ENCODE results near the gene SCN1B.
"Not testable (repeated sequence)": the region's sequence is repeated elsewhere in the genome, so short reads cannot be mapped to it uniquely, and the experiment has no call there.

The SCN1B gene

DNA sequence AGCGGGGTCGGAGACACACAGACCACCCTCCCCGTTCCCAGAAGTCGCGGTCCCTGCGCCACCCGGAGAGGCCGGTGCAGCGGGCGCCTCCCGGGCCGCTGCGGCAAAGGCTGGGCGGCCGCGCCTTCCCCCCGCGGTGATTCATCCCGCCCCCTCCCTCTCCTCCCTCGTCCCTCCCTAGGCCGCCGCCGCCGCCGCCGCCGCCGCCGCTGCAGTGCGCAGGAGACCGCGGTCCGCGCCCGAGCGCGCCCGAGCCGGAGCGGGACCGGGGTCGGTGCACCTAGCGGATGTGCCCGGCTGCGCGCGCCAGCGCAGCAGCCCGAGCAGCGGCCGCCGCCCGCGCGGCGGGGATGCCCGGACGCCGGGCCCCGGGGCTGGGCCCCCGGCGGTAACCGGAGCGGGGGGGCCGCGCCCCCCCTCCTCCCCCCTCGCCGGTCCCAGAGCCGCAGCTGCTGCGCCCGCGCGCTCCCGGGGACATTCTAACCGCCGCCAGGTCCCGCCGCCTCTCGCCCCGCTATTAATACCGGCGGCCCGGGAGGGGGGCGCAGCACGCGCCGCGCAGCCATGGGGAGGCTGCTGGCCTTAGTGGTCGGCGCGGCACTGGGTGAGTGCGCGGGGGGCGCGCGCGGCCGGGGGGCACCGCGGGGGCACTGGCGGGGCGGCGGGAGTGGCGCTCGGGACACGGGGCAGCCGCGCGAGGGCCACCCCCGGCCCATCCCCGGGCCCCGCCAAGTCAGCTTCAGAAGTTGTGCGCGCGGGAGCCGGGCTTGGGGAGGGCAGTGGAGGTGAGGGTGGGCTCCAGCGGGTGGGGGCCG is at the start of gene SCN1B:
SCN1B (plus strand) TSS at position 214 of the 815 bp plus-strand sequence; CDS start at position 565, 351 bp downstream.
- peak; percentile 93 for DNase-seq

DNA sequence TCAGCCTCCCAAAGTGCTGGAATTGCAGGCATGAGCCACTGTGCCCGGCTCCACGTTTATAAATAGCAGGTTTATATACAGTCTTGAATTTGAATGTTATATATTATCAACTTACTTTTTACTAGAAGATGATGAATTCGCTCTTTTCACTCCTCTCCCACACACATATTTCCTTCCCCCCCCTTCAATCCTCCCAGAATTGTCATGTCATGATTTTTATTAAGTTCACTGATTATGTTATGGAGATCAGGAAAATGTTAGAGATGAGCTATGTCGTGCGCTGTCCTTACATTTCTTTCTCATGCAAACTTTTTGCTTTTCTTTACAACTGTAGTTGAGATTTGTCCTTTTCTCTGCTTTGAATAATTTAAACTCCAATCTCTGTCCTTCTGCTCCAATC is 48.0 kb upstream of the SCN1B start:
- DNase-seq: no peak

DNA sequence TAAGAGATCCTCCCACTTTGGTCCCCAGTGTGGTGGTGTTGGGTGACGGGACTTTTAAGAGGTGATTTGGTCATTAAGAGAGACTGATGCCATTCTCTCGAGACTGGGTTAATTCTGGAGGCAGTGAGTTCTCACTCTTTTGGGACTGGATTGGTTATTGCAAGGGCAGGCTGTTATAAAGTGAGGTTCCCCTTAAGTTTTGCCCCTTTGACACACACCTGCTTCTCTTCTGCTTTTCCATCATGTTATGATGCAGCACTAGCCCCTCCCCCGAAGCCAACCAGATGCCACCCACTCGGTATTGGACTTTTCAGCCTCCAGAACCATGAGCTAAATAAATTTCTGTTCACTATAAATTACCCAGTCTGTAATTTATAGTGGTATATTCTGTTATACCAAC is 46.5 kb upstream of the SCN1B start:
- no peak for DNase-seq

DNA sequence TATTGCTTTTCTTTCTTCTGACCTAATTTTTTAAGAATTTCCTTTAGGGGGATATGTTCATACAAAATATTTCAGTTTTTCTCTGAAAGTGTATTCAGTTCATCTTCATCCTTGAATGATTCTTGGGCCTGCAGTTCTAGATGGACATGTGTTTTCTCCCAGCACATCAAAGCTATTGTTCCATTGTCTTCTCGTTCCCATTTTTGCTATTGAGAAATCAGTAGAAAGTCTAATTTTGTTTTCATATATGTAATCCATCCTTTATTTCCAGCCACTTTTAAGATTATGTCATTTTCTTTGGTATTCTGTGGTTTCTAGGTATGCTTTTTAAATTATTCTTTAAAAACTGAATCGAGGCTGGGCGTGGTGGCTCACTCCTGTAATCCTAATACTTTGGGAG is 46.0 kb upstream of the SCN1B start:
- no peak for DNase-seq

DNA sequence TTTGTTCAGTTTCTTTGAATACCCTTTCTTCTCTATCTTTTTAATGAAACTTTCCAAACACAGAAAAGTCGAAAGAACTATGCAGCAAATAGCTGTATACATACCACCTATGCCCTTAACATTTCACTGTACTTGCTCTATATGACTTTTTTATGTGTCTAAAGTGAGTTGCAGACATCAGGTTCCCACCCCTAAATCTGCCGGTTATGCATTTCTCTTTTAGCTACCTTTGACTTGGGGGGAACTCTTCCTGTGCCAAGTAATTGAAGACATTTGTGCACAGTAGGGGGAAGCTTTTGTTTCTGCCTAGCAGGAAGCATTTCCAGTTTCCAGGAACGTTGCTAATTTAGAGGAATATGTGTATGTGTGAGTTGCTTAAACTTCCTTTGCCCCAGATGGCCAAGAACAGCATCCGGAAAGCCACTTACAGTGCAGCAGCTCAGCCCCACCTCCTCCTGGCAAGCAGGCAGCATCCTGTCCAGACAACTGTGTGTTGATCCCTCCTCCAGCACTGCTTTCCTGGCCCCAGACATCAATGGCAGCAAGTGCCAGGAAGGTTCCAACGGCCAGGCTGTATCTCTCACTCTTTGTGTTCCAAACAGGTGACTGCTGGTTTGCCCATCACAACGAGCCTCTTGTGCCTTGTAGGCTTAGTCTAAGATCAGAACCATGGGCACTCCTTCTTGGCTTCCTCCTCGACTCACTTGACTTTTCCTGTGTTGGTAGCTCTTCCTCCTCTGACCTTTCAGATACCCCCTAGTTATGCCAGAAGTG is 44.8 kb upstream of the SCN1B start:
- DNase-seq: peak; percentile 46

DNA sequence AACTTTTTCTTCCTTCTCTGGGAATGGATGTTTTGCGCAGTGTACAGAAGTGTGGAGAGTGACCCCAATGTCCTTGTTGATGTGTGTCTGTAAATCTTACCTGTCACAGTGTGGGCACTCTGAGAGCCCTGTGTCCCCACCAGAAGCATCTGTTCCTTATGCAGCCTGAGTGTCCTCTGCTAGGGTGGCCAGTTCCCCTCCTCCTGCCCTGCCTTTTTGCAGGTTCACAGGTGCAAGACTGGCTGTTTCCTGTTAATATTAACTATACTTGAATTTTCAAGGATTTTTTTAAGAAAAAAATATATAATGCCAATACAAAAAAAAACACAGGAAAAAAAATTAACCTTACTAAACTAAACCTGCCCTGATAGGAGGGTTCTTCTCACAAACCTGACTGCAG is 42.2 kb upstream of the SCN1B start:
- no peak for DNase-seq

DNA sequence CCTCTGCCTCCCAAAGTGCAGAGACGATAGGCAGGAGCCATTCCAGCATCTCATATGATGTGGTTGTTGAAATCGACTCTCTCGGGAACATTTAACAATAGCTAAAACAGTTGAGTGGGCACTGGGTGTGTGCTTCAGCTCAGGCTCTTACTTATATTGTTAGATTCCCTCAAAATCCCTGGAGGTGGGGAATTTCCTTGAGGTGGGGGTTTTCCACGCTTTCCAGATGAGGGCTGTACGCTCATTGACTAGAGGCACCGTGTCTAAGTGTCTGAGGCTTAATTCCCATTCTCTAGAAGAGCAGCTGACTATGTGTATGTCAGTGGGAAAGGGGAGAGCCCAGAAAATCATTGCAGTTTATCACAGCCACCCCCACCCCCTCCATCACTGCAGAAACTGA is 41.0 kb upstream of the SCN1B start:
- DNase-seq: no peak

DNA sequence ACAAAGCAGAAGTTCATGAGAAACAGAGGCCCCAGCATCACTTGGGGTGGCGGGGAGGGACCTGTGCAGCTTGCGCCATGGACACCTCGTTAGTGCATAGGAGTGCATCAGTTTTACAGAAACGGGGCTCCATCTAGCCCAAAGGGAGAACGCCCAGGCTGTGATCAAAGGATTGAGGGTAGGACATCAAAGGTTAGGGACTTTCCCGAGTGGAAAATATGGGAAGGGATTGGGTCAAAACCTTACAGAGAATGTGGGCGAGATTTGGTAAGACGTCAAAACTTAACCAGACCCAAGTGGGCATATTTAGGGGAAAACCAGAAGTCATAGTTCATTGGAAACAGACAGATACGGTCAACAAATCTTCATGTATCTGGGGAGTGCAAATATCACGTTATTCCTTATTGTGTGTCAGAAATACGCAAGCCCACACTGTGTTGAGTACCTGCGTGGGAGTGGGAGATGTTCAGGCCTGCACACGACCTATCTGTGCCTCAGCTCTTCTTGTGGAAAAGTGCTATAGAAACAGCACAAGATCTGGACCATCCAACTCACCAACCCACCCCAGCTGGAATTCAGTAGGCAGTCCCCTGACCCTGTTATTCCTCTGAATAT is 39.6 kb upstream of the SCN1B start:
- DNase-seq: no peak

DNA sequence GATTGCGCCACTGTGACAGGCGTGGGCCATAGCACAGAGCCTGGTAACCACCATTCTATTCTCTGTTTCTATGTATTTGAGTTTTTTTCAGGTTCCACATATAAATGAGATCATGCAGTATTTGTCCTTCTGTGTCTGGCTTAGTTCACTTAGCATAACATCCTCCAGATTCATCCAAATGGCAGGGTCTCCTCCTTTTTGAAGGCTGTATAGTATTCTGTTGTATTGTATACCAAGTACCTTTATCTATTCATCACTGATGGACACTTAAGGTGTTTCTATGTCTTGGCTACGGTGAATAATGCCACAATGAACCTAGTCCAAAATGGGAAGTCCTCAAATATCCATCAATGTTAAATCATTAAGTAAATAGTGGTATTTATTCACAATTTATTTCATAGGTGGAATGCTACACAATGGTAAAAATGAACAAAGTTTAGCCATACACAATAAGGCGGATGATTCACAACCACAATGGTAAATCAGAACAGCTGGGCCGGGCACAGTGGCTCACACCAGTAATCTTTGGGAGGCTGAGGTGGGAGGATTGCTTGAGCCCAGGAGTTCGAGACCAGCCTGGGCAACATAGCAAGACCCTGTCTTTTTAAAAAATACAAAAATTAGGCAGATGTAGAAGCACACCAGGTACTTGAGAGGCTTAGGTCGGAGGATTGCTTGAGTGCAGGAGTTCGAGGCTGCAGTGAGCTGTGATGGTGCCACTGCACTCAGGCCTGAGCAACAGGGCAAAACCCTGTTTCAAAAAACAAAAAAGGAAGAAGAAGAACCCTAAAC is 38.5 kb upstream of the SCN1B start:
- DNase-seq: no peak

DNA sequence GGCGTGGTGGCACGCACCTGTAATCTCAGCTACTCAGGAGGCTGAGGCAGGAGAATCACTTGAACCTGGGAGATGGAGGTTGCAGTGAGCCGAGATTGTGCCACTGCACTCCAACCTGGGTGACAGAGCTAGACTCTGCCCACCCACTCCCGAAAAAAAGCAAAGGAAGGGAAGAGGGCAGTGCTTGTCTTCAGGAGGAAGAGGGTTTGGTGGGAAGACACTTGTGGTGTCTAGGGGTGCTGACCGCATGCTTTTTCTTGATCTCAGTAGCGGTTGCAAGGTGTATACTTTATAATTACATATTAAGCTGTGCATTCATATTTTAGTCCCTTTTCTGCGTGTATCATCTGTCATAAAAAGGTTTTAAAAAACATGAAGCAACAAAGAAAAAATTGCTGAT is 37.7 kb upstream of the SCN1B start:
- DNase-seq: not testable (repeated sequence)

DNA sequence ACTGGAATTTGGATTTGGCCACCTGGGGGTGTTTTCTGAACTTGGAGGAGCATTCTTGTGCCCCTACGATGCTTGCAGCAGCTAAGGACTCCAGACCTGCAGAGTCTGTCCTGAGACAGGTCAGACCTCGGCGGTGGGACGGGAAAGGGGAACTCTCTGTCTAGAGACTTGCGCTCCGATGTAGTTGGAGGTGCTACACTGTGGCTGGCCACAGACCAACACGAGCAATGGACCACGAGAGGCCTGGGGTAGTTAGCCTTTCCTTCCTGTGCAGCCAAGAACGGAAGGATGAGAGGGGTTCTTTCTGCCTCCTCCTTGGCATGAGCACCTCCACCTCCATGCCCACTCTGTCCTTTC is 36.0 kb upstream of the SCN1B start:
- DNase-seq: no peak

DNA sequence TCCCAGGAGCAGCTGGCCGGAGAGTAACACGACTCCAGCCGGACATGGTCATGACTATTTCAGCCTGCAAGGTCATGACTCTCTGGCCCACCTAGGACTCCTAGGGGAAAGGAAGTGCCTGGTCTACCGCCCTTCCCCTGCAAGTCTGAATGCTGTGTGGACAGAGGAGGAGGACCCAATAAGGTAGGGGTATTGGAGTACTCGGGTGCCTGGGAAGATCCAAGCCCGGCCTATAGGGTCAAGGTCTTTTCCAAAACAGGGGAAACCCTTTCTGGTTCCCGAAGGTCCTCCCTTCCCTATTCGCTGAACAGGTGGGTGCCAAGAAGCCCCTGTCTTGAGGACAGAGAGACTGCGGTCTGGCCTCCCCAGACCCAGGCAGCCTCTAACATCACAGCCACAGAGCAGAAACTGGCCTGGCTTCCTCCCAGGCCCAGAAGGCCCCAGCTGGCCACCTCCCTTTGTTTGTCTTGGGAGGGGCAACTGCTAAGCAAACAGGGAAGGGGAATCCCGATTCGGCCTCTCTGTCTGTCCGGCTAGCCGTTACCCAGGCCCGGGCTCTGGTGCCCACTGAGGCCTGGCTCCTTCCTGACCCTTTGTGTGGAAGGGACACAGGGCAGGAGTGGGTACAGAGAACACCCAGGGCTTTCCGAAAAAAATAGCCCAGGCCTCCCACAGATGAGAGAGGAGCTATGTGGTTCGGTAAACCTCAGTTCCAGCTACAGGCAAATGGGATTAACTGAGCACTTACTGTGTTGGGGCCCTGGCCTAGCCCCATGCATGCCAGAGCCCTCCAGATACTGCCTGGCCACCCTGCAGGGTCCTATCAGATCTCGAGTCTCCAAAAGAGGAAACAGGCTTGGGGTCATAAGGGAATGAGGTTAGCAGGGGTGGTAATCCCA is 35.4 kb upstream of the SCN1B start:
- DNase-seq: peak; percentile 96

DNA sequence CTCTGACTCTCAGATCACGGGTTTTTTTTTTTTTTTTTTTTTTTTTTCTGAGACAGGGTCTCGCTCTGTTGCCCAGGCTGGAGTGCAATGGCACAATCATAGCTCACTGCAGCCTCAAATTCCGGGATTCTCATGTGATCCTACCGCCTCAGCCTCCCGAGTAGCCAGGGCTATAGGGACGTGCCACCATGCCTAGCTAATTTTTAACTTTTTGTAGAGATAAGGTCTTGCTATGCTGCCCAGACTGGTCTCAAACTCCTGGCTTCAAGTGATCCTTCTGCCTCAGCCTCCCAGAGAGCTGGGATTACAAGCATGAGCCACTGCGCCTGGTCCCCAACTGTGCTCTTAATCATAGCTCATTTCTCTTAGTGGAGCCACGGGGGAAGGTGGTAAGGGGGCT is 34.7 kb upstream of the SCN1B start:
- DNase-seq: peak; percentile 64

DNA sequence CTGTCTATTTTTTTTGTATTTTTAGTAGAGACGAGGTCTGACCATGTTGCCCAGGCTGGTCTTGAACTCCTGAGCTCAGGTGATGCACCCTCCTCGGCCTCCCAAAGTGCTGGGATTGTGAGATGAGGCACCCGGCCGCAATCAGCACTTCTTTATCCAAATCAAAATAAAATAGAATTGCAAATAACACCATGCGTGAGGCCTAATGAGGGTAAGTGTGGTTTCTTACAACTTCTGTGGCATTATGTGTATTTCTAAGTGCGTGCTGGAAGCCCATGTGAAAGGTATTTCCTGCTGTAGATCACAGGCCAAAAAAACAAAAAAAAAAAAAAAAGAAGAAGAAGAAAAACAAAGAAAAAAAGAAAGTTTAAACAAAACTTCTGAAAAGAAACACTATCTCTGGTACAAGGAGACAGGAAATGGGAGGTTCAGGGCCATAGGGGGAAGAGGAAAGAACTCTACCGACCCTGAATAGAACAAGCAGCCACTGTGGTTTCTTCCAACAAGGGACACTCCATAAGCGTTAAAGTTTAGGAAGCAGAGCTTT is 33.1 kb upstream of the SCN1B start:
- DNase-seq: no peak

DNA sequence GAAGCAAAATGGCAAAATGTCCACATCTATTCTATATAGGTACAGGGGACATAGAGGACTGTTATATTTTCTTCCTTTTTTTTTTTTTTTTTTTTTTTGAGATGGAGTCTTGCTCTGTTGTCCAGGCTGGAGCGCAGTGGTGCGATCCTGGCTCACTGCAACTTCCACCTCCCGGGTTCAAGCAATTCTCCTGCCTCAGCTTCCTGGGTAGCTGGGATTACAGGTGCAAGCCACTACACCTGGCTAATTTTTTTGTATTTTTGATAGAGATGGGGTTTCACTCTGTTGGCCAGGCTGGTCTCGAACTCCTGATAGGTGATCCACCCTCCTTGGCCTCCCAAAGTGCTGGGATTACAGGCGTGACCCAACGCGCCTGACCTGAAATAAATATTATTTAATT is 32.0 kb upstream of the SCN1B start:
- DNase-seq: not testable (repeated sequence)

DNA sequence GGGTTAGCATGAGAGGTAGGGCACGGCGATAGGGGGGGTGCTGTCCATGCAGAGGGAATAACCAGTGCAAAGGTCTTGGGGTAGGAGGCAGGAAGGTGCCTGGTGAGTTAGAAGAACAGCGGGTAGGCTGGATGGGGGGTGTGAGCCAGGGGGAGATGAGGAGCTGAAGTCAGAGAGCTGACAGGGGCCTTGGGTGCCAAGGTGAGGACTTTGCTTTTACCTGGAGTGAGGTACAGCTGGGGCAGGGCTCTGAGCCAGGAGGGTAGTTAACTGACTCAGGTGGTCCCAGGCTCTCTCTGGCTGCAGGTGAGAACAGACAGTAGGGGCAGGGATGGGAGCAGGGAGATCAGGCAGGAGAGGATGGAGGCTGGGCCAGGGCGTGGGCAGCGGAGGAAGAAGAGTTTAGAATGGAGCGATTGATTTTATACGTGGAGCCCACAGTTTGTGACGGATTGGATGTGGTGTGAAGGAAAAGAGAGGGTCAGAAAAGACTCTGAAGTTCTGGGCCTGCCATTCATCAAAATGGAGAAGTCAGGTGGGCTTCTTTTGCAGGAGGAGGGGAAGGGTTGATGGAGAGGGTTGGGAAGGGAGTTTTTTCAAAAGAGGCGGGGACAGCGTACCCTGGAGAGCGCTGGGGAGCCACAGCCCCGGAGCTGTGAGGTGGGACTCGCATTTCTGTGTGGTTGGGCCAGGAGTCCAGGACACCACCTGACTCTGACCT is 31.3 kb upstream of the SCN1B start:
- no peak for DNase-seq

DNA sequence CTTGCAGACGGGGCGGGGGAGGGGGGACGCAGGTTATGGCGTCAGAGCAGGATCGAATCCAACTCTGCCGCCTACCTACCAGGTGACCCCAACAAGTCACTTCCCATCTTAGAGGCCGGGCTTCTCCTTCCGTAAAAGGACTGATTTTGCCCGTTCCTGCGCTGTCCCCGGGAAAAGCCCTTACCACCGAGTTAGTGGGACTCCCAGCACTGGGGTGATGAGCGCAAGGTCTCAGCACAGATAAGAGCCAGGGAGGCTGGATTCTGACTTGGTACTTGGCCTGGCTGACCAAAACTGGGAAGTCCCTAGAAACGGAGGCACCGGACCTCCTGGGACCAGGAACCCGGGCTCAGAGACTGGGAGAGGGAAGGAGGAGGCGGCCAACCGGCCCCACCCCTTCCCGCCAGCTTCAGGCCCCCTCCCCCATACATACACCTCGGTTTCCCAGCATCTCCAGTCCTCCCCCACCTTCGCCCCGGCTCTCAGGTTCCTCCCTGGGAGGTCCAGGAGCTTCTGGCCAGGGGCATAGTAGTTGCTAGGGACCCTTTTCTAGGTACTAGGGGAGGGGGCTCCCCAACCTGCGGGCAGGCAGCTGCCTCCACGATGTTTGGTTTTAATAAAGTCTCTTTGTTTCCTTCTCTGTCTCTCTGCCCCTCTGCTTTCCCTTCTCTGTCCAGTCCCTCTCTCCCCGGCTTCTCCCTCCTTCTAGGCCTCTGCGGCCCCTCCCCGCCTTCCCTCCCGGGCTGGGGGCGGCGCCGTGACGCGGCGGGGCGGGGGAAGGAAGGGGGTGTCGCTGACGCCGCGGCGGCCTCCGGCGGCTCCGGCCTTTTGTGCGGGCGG is 30.6 kb upstream of the SCN1B start, which contains the start of gene GRAMD1A:
GRAMD1A (plus strand) TSS at position 826 of the 840 bp plus-strand sequence. CDS start 156 bp downstream, outside the sequence.
- DNase-seq: peak; percentile 96

DNA sequence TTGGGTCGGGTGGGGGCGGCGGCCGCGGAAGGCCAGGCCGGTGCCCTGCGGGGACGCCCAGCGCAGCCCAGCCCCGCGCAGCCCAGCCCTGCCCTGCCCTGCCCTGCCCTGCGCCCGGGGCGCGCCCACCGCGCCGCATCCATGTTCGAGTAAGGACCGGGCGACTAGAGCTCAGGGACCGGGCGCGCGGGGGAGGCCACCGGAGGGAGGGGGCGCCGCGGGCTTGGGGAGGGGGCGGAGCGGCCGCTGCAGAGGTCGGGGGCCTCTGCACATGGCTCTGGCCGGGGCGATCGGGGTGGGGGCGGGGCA is 30.0 kb upstream of the SCN1B start:
- no peak for DNase-seq

DNA sequence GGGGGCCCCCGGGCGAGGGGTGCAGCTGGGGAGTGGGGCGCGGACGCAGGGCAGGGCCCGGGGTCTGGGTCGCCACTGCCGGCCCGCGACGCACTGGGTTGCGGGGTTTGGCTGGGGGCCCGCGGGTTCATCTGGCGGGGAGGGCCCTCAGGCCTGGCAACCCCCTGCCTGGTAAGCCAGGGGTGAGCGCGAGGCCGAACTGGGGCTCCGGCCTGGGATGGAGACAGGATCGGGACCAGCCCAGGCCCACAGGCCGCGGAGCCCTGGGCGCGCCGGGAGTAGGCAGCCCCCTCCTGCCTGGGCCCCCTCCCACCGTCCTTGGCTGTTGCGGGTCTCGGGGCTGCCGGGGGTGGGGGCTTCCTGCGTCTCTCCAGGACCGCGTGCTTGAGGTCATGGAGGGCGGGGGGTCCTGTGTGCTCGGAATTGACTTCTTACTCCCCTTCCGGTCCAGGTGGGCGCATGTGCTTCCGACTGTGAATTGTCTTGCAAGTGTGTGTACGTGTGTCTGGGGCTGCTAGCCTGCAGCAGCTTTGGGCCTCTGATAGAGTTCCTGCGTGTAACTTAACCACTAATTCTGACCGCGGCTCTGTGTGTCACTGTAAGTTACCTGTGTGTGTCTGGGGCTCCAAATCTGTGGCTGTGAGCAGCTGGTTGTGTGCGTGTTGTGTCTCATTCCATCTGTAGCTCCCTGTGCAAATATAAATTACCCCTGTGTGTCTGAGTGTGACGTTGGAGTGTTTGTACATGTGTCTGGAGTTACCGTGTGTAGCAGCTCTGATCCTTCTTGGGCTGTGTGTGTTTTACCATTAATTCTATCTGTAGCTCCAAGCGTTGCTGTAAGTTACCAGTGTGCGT is 29.4 kb upstream of the SCN1B start:
- peak; percentile 94 for DNase-seq
